Endodermal cell (in vitro differentiated cells): ENCODE data around the gene ZNF282. TPM values are rescaled to one million over a fixed set of nuclear protein-coding genes. Genes with fewer than 3 reads are reported as not detected.

ENCODE experiments used
- DNase-seq: peaks from one replicate; pipeline ENCODE4 v3.0.0-alpha.2; 2017
- H3K27ac ChIP-seq: 2 replicates; pipeline ENCODE4 v1.5.1; 2013; ENCODE audit warnings: mild to moderate bottlenecking, low read depth, low read length, moderate library complexity
- H3K27me3 ChIP-seq: 2 replicates; pipeline ENCODE4 v1.6.1; 2013; ENCODE audit warnings: mild to moderate bottlenecking, low read length, moderate library complexity; ENCODE audit not compliant: insufficient read depth, control insufficient read depth, poor library complexity, severe bottlenecking
- H3K36me3 ChIP-seq: 2 replicates; pipeline ENCODE4 v1.7.0; 2013; ENCODE audit warnings: mild to moderate bottlenecking, low read length, moderate library complexity; ENCODE audit not compliant: control insufficient read depth, insufficient read depth
- H3K4me1 ChIP-seq: one replicate; pipeline ENCODE4 v1.7.0; 2013; ENCODE audit warnings: low read length; ENCODE audit not compliant: control insufficient read depth, insufficient read depth
- H3K4me3 ChIP-seq: 2 replicates; pipeline ENCODE4 v1.5.1; 2013; ENCODE audit warnings: mild to moderate bottlenecking, low read length, moderate library complexity
- H3K9ac ChIP-seq: 2 replicates; pipeline ENCODE4 v1.6.1; 2013; ENCODE audit warnings: mild to moderate bottlenecking, low read length, moderate library complexity; ENCODE audit not compliant: poor library complexity, severe bottlenecking; ENCODE audit errors: extremely low read depth
- H3K9me3 ChIP-seq: 2 replicates; pipeline ENCODE4 v1.6.1; 2013; ENCODE audit warnings: mild to moderate bottlenecking, low read length, moderate library complexity; ENCODE audit not compliant: control insufficient read depth
- H3K27ac Mint-ChIP-seq: 2 replicates; pipeline ENCODE4 v1.8.0; 2020; ENCODE audit warnings: mixed read lengths
- H3K27me3 Mint-ChIP-seq: 2 replicates; pipeline ENCODE4 v1.8.0; 2021; ENCODE audit warnings: mild to moderate bottlenecking, mixed read lengths; ENCODE audit not compliant: insufficient read depth
- H3K36me3 Mint-ChIP-seq: 2 replicates; pipeline ENCODE4 v1.8.0; 2020; ENCODE audit warnings: low read depth, mixed read lengths
- H3K4me1 Mint-ChIP-seq: 2 replicates; pipeline ENCODE4 v1.8.0; 2020; ENCODE audit warnings: mixed read lengths
- H3K4me3 Mint-ChIP-seq: 2 replicates; pipeline ENCODE4 v1.8.0; 2020; ENCODE audit warnings: mild to moderate bottlenecking, moderate library complexity, mixed read lengths
- H3K9me3 Mint-ChIP-seq: 2 replicates; pipeline ENCODE4 v1.8.0; 2020; ENCODE audit warnings: mild to moderate bottlenecking, mixed read lengths
- WGBS, 2 experiments: methylation state at CpG; one replicate each; pipeline versions ENCODE4 v1.1.5 to v1.1.7; 2013; ENCODE audit warnings: missing lambda C conversion rate in 2 of 2, mixed read lengths in 1 of 2; ENCODE audit not compliant: insufficient coverage in 1 of 2, insufficient read length in 1 of 2; 5-methylcytosine and 5-hydroxymethylcytosine counted together
- long read RNA-seq, 4 experiments: library from polyadenylated mRNA in 2 of 4; library from RNA in 1 of 4; library from capped mRNA in 1 of 4; stranded (forward) in 3 of 4; unstranded in 1 of 4; transcript quantifications; one replicate each; pipeline ENCODE4 v2.0.0, GENCODE V29; 2020 to 2021; ENCODE audit warnings: inconsistent platforms in 1 of 4
- polyA plus RNA-seq, 2 experiments: library from polyadenylated mRNA; stranded (reverse); fragments of 50-300 nt; gene quantifications; one replicate each; pipeline ENCODE4 v1.2.3, GENCODE V29; 2013
- total RNA-seq, 2 donors: library from RNA; stranded (reverse); fragmentation: NEBNext Ultra II Directional in 1 of 2; extraction: Animal tissue kit (Norgen Biotek cat#: 25700) in 1 of 2; gene quantifications; 2 replicates in 1 of 2; 3 replicates in 1 of 2; pipeline ENCODE4 v1.2.1, GENCODE V29; 2021
- TF ChIP-seq, protein P1 (sequence below): fragments of 200-600 bp; sonication (generic); conservative IDR thresholded peaks from 2 replicates; pipeline ENCODE4 v1.5.0; 2021; ENCODE audit warnings: antibody characterized with exemption, mild to moderate bottlenecking

The ZNF282 gene
- 10 to 100 TPM; 28.8 to 29.8 TPM for total RNA-seq
- polyA plus RNA-seq (2013, experiment 1 of 2), result 21.3 TPM
- polyA plus RNA-seq (2013, experiment 2 of 2), result 19.3 TPM
- long read RNA-seq, experiment 1, partial matches to known transcripts, result 2 of 14 reads
- long read RNA-seq, experiment 1, other reads (novel, unspliced or antisense), result 11 of 14 reads
- long read RNA-seq, experiment 2, transcript ZNF282-204 (8 exons, 3,722 nt), result major isoform, 5 of 11 reads
- long read RNA-seq, experiment 2, partial matches to known transcripts, result 0 of 11 reads
- long read RNA-seq, experiment 2, other reads (novel, unspliced or antisense), result 6 of 11 reads
- long read RNA-seq, experiment 3, partial matches to known transcripts, result 0 of 2 reads
- long read RNA-seq, experiment 3, other reads (novel, unspliced or antisense), result 2 of 2 reads
- long read RNA-seq, experiment 4, partial matches to known transcripts, result 1 of 2 reads
- long read RNA-seq, experiment 4, other reads (novel, unspliced or antisense), result 1 of 2 reads

- Mint-ChIP-seq H3K4me3 (peak within 1 kb of the TSS; percentile 89), H3K4me1 (peaks cover 11% of the 10 kb centered on the region), H3K36me3 (peaks cover 29% of the 10 kb centered on the region), H3K27me3 (no peaks in the 10 kb centered on the region), H3K27ac (peak within 1 kb of the TSS; percentile 90), H3K9me3 (no peaks in the 10 kb centered on the region)
- 0 to 1% methylated on average over 36 to 97 of the region's 97 CpGs for WGBS, 2 experiments
- H3K27me3 ChIP-seq, result no peaks in the 10 kb centered on the region
- DNase-seq, result peak; percentile 97
- no peaks in the 10 kb centered on the region for H3K9me3 ChIP-seq
- H3K9ac ChIP-seq, result peak within 1 kb of the TSS; percentile 76
- TF ChIP-seq, protein P1, sequence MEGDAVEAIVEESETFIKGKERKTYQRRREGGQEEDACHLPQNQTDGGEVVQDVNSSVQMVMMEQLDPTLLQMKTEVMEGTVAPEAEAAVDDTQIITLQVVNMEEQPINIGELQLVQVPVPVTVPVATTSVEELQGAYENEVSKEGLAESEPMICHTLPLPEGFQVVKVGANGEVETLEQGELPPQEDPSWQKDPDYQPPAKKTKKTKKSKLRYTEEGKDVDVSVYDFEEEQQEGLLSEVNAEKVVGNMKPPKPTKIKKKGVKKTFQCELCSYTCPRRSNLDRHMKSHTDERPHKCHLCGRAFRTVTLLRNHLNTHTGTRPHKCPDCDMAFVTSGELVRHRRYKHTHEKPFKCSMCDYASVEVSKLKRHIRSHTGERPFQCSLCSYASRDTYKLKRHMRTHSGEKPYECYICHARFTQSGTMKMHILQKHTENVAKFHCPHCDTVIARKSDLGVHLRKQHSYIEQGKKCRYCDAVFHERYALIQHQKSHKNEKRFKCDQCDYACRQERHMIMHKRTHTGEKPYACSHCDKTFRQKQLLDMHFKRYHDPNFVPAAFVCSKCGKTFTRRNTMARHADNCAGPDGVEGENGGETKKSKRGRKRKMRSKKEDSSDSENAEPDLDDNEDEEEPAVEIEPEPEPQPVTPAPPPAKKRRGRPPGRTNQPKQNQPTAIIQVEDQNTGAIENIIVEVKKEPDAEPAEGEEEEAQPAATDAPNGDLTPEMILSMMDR, result peak; percentile 77
- H3K4me1 ChIP-seq, result peaks cover 6% of the 10 kb centered on the region
- H3K36me3 ChIP-seq, result peaks cover 21% of the 10 kb centered on the region
- H3K27ac ChIP-seq, result peak within 1 kb of the TSS; percentile 79
- H3K4me3 ChIP-seq, result peak within 1 kb of the TSS; percentile 92
Observed at GRCh38 chr7:149195180-149196150, at the start of gene ZNF282. Gene ZNF282 (plus strand): TSS chr7:149195546. CDS start chr7:149195590, 44 bp downstream.

DNA sequence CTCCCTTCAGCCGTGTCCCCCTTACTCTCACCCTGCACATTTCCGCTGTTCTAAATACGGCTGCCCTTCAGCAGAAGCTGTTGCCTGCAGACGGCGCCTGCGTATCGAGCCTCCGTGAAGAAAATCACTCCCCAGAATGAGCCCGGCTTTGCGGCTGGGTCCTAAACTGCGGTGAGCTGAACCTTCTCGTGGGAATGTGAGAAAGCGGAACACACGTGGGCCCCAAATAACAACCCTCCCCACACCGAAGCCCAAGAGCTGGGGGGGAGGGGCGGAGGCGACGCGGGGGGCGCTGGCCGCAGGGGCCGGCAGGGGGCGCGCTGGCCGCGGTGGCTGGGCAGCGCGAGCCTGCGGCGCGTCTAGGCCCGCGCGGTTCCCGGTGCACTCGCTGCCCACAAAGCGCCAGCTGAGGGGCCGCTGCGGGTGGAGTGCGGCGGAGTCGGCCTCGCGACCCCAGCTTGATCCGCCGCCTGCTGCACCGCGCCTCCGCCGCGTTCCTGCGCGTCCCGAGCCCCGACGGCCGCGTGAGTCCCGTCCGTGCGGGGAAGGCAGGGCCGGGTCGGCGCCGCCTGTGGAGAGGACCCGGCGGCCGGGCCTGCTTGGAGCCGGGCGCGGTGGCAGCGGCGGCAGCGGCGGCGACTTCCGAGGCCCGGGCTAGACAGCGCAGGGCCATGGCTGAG, 48.1 kb upstream of the ZNF282 start, which contains the start of gene ZNF398:
Gene ZNF398 (plus strand): TSS at position 382 of the 680 bp plus-strand sequence. CDS start 290 bp downstream, at position 672.
- TF ChIP-seq, protein P1, result peak; percentile 92
- DNase-seq, result peak; percentile 91
- Mint-ChIP-seq H3K4me3 (peak within 1 kb of the TSS; percentile 77), H3K27me3 (no peaks in the 10 kb centered on the region), H3K9me3 (no peaks in the 10 kb centered on the region), H3K4me1 (peaks cover 22% of the 10 kb centered on the region), H3K36me3 (peaks cover 4% of the 10 kb centered on the region), H3K27ac (peak within 1 kb of the TSS; percentile 94)
- Histone ChIP-seq H3K36me3 (no peaks in the 10 kb centered on the region), H3K27ac (peak within 1 kb of the TSS; percentile 77), H3K9me3 (no peaks in the 10 kb centered on the region), H3K4me1 (no peaks in the 10 kb centered on the region), H3K4me3 (peak within 1 kb of the TSS; percentile 91), H3K9ac (peak within 1 kb of the TSS; percentile 68), H3K27me3 (no peaks in the 10 kb centered on the region)
- WGBS, 2 experiments, result 4 to 37% methylated on average over 9 to 79 of the region's 79 CpGs
